WI38 (cell line): Measurements from ENCODE around the gene CLPSL2.
A peak's percentile ranks its signal among the peaks of the same experiment; 100 is the strongest.

Experiments
- H3K4me3 ChIP-seq: 2 replicates; pipeline ENCODE4 v1.5.1; 2011; ENCODE audit warnings: low read depth, mild to moderate bottlenecking, control low read depth, low read length
- CTCF ChIP-seq: IDR thresholded peaks from 2 replicates; pipeline ENCODE4 v1.5.1; 2012; ENCODE audit warnings: low read depth, mild to moderate bottlenecking, control low read depth, low read length

The CLPSL2 gene

GRCh38 chr6:35798706-35799105 lies 22.3 kb downstream of the CLPSL2 start:
- TF ChIP-seq CTCF, result no peak
- H3K4me3 ChIP-seq, result no peak overlapping the region

GRCh38 chr6:35801148-35801547 lies 24.8 kb downstream of the CLPSL2 start:
- no peak overlapping the region for H3K4me3 ChIP-seq
- TF ChIP-seq CTCF, result no peak

- TF ChIP-seq CTCF, result no peak
- H3K4me3 ChIP-seq, result peak within 1 kb of the TSS; percentile 26; the same call in 1 of the 2 replicates
Observed at GRCh38 chr6:35804996-35805736, 28.8 kb downstream of the CLPSL2 start, which contains the start of gene LHFPL5. TSS of gene LHFPL5 (plus strand) at chr6:35805352. CDS start at chr6:35805671, 319 bp downstream.

- no peak overlapping the region for H3K4me3 ChIP-seq
- TF ChIP-seq CTCF, result no peak
Observed at GRCh38 chr6:35808688-35809087, 32.3 kb downstream of the CLPSL2 start.

GRCh38 chr6:35809809-35810208 lies 33.4 kb downstream of the CLPSL2 start:
- no peak for TF ChIP-seq CTCF
- H3K4me3 ChIP-seq, result no peak overlapping the region

- no peak overlapping the region for H3K4me3 ChIP-seq
- TF ChIP-seq CTCF, result no peak
Observed at GRCh38 chr6:35810971-35811698, 34.7 kb downstream of the CLPSL2 start.

- no peak overlapping the region for H3K4me3 ChIP-seq
- no peak for TF ChIP-seq CTCF
Observed at GRCh38 chr6:35811699-35811995, 35.2 kb downstream of the CLPSL2 start.
